ENCODE results near the gene MLLT3. TPM values are rescaled to one million over a fixed set of nuclear protein-coding genes. Genes with fewer than 3 reads are reported as not detected.

The MLLT3 gene
- total and polyA plus RNA-seq, 2 of the 13 experiments (the other 11 are each of a cell fraction or from before 2014, with no cell fraction given): 12.3 to 12.6 TPM

- H3K4me2 ChIP-seq (ENCODE audit: low read depth, low read length): peak overlapping the region; percentile 97
- H3K79me2 ChIP-seq (ENCODE audit: insufficient read depth, low read length): peaks cover 8% of the 10 kb centered on the region
- DNase-seq (ENCODE audit: low spot score) (no peak), FAIRE-seq (no peak), ATAC-seq (no peak)
- H3K4me1 ChIP-seq (ENCODE audit: insufficient read depth, low read length): peaks cover 26% of the 10 kb centered on the region
- H3K27me3 ChIP-seq (ENCODE audit: control insufficient read depth in 1 of 2, insufficient read depth in 2 of 2, low read length in 2 of 2): peaks cover 0 to 24% of the 10 kb centered on the region in 2 experiments; a peak in 2 of 5 replicates
- H2AFZ ChIP-seq (ENCODE audit: low read length): peak overlapping the region; percentile 82
- WGBS (ENCODE audit: low lambda C conversion rate): 1% methylated on average over 7 of the region's 7 CpGs
- ChIA-PET CTCF (ENCODE audit: low intra/inter-chr PET ratio, low total read pairs) (interaction anchor here (1.2 to 2.1 kb wide), 2 partner anchors 268 to 318 kb away, joined by 5 to 23 read pairs; no protein-coding TSS in a partner anchor), POLR2A (no interaction called here)
- intact Hi-C loops (cut with micrococcal nuclease; ENCODE audit: unreplicated experiment) (loop anchor here (1.0 to 5.0 kb wide), 10 partner anchors 61 to 696 kb away; partner anchors contain the start of gene FOCAD), in situ Hi-C loops (cut with HindIII; ENCODE audit: extremely low pct_ligation_motif_present, low pct_unique_long_range_greater_than_20kb) (loop anchor here (5.0 to 25.0 kb wide), 4 partner anchors 59 to 489 kb away; no protein-coding TSS in a partner anchor)
- H3K36me3 ChIP-seq (replicated peaks in 1 of 2; ENCODE audit: control insufficient read depth in 1 of 2, insufficient read depth in 2 of 2, low read length in 2 of 2): no peaks in the 10 kb centered on the region
- BruUV-seq (replicated peaks): no TSS peak
- H3K4me3 ChIP-seq (replicated peaks in 1 of 3; ENCODE audit: insufficient read depth in 1 of 3, low read depth in 2 of 3, low read length in 3 of 3): peak overlapping the region; percentile 81 to 88 (median 85)
- no peaks in the 10 kb centered on the region for H3K9me3 ChIP-seq (ENCODE audit: low read length)
- no peak overlapping the region for H3K27ac ChIP-seq (ENCODE audit: extremely low read length, insufficient read depth, low read length)
- peak overlapping the region; percentile 19; the same call in 1 of the 2 replicates for H3K9ac ChIP-seq (ENCODE audit: insufficient read depth, low read depth, low read length)
- H4K20me1 ChIP-seq (ENCODE audit: insufficient read depth, low read length): no peaks in the 10 kb centered on the region
- no peak for TF ChIP-seq WIZ (CRISPR knock-in tag; IDR thresholded peaks at IDR 0.05)
- no peak for TF ChIP-seq ZFP37 (CRISPR knock-in tag; IDR thresholded peaks at IDR 0.05; ENCODE audit: borderline replicate concordance)
- no peak for TF ChIP-seq ELF4 (CRISPR knock-in tag; IDR thresholded peaks at IDR 0.05; ENCODE audit: borderline replicate concordance)
- 0 out of 2 replicates have a peak, but pooled peaks have one; percentile 72 for TF ChIP-seq ZNF512B (CRISPR knock-in tag; IDR thresholded peaks at IDR 0.05; ENCODE audit: borderline replicate concordance)
- 0 out of 2 replicates have a peak, but pooled peaks have one; percentile 44 for TF ChIP-seq SETDB1 (CRISPR knock-in tag; IDR thresholded peaks at IDR 0.05; ENCODE audit: borderline replicate concordance)
- 0 out of 2 replicates have a peak, but pooled peaks have one; percentile 17 for TF ChIP-seq CCDC6 (CRISPR knock-in tag; IDR thresholded peaks at IDR 0.05)
- no peak for TF ChIP-seq ZNF543 (CRISPR knock-in tag; IDR thresholded peaks at IDR 0.05)
- no peak for TF ChIP-seq ZBTB40 (IDR thresholded peaks at IDR 0.05)
- no peak for TF ChIP-seq ZBTB40 (CRISPR knock-in tag; IDR thresholded peaks at IDR 0.05)
- TF ChIP-seq SRY (CRISPR knock-in tag; IDR thresholded peaks at IDR 0.05): no peak
These were observed 1.4 kb upstream of the MLLT3 start for GRCh38 chr9:20623748-20624124.

All from HepG2 (cell line).